ENCODE measurements around the gene MEP1A.
"Not testable (repeated sequence)": the region's sequence is repeated elsewhere in the genome, so short reads cannot be mapped to it uniquely, and the experiment has no call there.

DNA sequence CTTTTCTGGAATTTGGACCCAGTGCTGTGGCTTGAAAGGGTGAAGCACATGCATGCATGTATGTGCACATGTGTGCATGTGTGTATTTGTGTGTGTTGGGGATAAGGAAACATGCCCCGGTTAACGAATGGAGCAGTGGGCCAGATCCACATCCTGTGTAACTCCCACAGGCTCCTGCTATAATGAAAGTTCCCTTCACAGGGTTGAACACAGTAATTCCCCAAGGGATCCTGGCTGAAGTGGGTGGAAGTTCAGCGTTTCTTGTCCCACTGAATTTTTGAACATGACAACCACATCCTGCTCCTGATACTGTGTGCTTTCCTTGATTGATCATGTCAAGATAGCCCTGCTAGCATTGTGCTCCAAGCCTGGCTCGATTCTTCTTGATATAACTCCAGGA, 58.4 kb downstream of the MEP1A start:
- not testable (repeated sequence) for TF ChIP-seq TARDBP (CRISPR knock-in tag; IDR thresholded peaks at IDR 0.05); SP4 (CRISPR knock-in tag; IDR thresholded peaks at IDR 0.05); MAZ (IDR thresholded peaks at IDR 0.05; ENCODE audit: borderline replicate concordance, low read depth, low read length); MAZ (CRISPR knock-in tag; IDR thresholded peaks at IDR 0.05; ENCODE audit: low read depth); ZNF749 (CRISPR knock-in tag; IDR thresholded peaks at IDR 0.05; ENCODE audit: borderline replicate concordance)

Measured in HepG2 (cell line).